Pulmonary artery endothelial cell (primary cell): ENCODE data around the gene UBL4B. TPM values are rescaled to one million over a fixed set of nuclear protein-coding genes. Genes with fewer than 3 reads are reported as not detected.
A peak's percentile ranks its signal among the peaks of the same experiment; 100 is the strongest.

Experiments
- DNase-seq: peaks from one replicate; pipeline ENCODE4 v3.0.0-alpha.2; 2011; ENCODE audit warnings: low read depth, low spot score
- total RNA-seq: library from RNA; depleted of rRNA; stranded (reverse); fragments of >200 nt; gene quantifications from 2 replicates; pipeline ENCODE4 v1.2.3, GENCODE V29; 2014

UBL4B gene
- total RNA-seq, 1 donor from 2014 or later: not detected

DNA sequence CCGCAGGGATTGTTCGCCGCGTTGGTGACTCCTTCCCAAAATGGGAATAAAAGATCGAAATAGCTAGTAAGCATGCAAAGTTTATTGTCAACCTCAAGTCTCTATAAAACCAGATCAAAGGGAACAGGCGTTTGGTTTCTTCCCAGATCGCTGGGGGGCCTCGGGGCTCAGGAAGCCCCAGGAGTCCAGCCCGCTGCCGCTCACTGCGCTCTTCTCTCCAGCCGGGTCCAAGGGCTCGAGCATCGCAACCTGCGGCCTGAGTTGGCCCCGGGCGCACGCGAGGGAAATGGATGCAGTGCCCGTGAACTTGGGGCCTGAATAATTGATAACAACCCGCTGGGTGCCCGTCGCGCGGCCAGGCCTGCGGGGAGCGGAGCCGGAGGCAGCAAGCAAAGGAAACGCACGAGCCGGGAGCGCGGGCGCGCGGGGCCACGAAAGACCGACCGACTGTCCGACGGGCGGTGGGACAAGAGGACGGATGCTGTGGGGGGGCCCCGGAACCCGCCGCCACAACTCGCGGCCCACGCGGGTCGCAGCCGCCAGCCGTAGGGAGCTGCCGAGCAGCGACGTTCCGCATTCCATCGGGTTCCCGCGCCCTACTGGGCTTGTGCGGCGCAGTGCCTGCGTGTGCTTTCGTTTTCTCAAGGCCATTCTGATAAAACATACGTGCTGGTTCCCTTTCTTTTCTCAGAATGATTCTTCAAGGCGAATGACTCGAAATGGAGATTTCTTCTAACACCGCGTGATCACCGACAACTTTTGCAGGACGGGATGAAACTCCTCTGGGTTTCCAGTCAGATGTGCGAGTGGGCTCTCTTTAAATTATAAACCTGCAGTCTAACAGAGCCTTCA is 27.8 kb upstream of the UBL4B start:
- DNase-seq: no peak

DNA sequence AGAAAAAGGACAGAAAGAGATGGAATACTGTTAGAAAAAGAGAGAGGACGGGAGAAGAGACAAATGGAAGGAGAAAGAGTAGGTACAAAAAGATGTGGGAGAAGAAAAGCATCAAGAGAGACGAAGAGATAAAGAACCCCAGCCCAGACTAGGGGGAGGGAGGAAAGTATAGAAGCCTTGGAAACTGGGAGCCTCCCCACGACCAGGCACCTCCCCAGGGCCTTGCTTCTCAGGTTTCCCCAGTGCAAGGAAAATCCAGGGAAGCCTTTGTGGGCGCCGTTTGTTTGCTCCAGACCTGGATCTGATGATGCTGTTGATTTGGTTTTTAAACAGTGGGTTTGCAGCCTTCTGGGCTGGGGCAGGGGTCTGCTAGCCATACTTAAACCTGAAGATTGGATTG is 26.6 kb upstream of the UBL4B start:
- DNase-seq: no peak

DNA sequence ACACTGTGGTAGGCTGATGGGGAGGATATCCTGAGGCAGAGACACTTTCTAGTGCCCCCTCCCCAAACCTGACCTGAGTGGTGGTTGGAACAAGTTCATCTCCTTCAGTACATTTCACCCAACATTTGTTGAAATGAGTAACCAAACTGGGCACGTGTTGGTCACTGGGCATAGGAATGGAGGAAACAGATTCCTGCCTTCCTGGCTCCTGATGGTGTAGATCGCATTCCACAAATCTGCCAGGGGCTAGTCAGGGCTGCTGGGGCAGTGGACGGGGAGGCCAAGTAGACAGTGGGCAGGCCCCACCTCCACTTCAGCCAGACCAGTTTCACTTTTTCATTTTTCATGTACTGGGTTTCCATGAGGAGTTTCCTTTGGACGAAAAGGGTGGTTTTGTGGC is 25.3 kb upstream of the UBL4B start:
- DNase-seq: no peak

DNA sequence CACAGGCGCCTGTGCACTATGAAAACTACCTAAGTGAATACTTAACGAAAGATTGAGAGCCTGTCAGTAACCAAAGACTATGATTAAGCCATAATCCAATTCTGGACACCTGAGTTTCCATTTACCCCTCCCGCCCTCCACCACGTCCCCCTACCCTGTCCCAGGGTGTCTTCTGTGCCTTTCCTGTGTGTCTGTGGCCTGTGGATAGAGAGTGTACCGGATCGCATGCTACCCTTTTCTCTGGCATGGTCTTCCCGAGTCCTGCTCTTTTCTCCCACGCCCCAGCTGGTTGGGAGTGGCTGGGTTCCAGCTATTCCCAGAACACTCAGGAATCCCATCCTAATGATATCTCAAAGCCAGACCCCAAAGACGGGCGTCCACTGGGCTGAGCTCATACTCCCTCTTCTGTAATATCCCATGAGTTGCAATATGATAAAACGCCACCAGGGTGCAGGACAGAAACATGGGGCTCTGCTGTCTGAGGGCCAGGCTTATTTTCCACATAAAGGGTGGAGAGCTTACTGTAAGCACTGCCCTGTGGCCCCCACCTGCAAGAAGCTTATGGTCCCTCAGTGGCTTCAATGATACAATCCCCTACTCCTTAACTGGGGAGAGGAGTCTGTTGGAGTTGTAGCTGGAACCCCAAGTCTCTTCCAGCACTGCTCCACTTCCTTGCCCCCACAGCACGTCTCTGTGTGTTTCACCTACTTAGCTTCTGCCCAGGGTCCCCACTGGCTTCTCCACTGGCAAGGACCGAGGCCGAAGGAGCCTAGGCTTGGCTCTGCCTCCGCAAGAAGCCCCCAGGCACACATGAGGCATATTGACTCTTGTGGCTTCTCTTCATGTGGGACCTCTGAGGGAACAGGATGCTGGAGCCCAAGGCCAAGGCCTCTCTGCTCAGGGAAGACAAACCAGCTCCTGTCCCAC is 24.2 kb upstream of the UBL4B start:
- peak; percentile 17 for DNase-seq

DNA sequence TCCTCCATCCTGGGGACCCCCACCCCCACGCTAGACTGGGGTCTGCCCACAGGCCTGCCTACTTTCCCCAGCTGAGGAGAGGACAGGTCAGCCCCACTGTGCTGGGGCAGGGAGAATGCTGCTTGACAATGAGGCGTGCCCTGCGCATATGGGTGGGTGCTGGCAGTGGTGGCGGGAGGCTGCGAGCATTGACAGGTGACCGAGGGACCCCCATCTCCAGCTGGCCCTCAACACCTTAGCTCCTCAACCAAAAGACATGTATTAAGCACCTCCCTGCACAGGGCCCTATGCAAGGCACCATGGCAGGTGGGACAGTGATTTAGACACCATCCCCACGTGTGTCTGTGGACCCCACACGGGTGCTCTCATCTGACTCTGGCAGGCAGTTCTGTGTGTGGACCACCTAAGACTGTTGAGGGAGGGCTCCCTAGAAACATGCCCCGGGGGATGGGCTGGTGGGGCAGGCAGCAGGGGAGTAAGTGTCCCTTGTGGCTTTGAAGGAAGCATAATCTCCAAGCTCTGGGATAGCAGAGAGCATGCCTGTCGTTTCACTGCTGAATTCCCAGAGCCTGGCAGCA is 23.4 kb upstream of the UBL4B start:
- no peak for DNase-seq

DNA sequence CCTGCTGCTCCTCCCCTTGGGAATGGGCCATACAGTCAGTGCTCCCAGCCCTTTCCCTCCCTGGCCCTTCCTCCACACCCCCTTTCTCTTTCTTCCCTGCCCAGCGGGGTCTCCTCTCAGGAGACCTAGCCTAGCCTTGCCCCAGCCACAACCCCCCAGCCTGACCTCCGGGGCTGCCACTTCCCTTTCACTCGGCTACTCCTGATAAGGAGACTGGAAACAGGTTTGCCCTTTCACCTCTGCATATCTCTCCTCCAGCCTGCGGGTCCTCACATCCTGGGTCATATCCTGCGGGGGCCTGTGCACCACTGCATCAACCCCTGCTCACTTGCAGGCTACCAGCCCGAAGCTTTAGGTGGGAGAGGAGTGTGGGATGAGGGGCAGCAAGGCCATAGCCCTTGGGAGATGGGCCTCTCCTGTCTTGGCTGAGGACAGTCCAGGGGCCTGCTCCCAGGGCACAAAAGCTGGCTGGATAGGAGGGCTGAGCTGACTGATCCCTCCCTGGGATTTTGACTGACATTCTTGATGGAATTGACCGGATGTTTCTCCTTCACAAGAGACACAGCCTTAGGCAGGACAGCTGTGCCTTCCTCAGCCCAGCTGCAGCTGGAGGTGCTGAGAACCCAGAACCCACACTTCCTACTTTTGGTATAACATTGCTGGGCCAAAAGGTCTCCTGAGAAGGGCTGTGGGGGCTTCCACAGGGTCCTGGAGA is 22.5 kb upstream of the UBL4B start:
- no peak for DNase-seq

DNA sequence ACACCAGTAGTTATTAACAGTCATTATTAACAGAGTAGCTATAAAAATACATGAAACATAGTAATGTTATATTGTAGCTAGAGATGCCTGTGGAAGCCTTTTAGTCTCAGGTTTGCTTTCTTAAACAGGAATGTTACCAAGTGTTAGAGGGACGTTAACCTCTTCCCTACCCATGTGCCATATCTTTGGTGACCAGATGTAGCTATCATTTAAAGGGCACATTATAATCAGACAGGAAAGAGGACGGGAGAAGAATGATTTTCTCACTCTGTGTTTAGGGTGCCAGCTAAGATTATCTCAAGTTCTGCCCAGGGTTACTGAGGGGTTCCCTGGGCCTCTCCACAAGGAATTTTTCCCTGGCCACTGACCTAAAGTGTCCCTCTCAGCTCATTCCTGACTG is 20.9 kb upstream of the UBL4B start:
- DNase-seq: no peak

DNA sequence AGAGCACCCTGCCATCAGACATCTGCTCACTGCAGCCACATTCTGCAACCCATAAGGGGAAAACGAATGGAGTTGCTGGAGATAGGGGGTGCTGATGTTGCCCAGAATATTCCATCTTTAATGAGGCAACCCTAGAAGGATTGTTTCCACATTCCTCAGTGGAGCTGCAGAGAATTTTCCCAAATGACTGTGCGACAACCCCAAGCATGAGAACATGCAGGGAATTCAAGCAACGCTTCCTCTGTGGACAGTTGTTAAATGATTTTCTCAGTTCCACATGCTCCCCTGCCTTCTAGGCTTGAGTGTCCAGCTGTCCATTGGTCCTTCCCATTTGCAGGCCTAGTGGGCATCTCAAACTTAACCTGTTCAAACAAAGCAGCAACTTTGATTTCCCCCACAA is 20.5 kb upstream of the UBL4B start:
- no peak for DNase-seq

DNA sequence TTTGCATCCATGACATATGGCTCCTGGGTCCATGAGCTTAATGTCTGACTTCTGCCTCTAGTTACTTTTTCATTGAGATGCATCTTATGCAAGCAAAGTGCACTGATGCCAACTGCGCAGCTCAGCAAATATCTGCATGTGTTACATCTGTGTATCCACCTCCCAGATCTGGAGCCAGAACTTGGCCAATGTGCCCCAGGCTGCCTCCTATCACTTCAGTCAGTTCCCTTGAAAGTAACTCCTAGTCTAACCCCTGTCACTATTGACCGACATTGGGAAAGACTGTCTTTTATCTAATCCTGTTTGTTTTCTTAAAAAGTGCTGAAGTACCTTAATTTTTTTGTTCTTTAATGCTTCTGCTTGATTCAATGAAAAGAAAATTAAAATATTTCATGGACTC is 19.3 kb upstream of the UBL4B start:
- no peak for DNase-seq

DNA sequence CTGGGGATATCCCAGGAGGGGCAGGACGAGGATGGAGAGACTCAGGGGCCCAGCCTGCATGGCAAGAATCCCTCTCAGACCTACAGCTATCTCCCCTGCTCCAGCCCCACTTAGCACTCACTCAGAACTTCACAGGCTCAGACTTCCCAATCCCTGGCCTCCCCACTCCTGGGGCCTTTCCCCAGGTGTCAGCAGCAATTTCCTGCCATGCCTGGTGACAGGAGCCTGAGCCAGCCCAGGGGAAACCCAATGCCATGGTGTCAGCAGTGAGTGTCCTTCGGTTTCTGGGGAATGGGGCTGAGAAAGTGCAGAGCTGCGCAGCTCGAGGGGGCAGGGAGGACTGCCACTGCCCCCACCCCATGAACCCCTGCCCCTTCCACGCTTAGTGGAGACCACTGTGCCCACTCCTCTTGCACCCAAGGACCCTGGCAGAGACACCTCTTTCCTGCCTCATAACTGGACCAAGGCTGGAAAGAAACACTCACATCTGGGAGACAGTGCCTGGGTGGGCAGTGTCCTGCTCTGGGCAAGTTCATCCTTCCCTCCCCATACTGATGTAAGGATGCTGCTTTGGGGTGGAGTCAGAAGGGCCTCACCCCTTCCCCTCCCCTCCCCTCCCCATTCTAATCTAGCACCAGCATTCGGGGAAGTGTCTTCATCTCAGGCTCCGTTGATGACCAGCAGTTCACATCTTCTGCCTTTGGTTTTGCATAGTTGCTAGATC is 17.1 kb upstream of the UBL4B start:
- no peak for DNase-seq

DNA sequence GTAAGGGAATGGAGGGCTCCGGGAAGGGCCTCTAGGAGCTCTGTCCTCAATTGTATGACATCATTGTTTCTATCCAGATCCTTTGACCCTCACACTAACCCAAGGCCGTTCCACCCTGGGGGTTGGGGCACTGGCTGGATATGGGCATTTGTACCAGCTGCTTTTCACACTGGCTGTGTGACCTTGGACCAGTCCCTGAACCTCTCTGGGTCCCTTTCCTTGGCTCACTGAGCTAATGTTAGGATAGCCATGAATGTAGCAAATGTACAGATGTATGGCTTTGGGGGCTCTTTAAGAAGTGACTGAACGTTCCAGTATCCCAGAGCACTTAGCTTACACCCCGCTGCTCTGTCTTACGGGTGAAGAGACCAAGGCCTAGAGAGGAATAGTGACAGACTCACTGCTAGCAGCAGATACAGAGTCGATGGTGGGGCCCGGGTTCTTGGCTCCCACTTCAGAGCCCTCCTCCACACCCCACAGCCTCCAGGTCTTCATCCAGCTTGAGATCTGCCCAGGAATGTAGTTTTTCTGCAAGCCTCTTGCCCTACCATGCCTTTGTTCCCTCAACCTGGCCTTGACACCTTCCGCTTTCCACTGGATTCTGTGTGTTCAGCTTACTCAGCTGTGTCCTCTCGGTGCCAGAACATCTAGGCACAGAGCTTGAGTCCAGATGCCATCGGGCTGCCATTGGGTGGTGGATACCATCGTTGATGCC is 14.6 kb upstream of the UBL4B start:
- no peak for DNase-seq

DNA sequence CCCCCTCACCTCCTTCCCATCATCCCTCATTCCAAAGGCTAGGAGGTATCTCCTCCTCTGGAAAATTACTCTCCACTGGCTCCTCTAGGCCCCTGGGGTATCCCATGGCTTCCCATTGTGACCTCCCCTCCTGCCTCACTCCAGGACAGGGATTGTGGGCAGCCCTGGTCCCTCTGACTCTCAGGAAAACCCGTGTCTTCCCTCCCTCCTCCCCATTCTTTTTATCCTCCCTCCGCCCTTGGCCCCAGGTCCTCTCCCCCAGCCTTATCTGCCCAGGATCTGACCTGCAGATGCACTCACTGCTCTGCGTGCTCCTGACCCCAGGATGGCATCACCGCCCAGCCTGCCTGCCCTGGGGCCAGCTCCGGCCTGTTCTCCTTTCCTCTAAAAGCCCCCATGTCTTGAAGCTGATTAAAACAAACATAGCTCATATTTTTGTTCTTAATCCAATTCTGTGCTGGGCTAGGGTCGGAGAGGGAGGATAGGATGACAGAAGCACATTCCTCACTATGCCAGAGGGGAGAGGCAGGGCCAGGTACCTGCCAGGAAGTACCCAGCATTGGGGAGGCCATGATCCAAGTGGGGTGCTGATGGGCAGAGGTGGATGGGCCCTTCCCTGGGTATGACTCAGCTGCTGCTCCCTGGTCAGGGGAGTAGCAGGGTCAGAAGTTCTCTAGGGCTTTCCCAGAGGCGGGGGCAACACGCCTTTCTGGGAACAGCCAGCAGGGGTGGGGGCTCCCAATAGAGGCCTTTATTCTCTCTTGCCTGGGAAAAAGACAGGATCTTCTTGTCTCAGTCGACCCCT is 13.8 kb upstream of the UBL4B start:
- no peak for DNase-seq

DNA sequence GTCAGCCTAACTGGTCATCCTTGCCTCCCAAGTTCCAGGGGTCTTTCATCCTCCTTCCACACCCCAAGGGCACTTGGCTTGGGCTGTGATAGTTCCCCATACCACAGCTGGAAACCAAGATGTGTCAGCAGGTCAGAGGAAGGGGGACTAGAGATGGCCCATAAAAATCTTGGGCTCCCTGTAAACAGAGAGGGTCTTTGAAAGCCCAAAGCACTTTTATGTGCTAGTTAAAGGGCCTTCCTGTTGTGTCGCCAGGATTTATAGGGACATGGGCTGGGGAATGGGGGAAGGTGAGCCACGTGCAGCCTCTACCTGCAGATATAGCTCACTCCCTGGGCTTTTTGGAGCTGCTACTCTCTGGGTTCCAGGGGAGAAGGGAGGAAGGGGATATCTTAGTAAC is 11.9 kb upstream of the UBL4B start:
- DNase-seq: no peak

DNA sequence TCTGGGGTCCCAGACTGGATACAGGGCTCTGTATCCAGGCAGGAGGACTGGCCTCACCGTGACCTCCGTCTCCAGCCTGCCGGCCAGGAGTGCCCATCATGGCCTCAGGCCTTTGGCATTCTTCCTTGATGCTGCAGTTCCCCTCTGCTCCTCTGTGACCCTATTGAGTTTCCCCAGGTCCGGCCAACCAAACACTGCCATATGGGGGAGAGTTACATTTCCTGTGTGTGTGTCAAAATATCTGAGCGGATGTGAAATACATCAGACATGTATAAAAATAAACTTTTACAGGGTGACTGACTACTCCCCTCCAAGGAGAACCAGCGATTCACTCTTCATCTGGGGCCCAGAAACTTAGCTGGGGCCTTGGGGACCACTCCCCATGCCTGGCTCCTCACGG is 10.2 kb upstream of the UBL4B start:
- no peak for DNase-seq

DNA sequence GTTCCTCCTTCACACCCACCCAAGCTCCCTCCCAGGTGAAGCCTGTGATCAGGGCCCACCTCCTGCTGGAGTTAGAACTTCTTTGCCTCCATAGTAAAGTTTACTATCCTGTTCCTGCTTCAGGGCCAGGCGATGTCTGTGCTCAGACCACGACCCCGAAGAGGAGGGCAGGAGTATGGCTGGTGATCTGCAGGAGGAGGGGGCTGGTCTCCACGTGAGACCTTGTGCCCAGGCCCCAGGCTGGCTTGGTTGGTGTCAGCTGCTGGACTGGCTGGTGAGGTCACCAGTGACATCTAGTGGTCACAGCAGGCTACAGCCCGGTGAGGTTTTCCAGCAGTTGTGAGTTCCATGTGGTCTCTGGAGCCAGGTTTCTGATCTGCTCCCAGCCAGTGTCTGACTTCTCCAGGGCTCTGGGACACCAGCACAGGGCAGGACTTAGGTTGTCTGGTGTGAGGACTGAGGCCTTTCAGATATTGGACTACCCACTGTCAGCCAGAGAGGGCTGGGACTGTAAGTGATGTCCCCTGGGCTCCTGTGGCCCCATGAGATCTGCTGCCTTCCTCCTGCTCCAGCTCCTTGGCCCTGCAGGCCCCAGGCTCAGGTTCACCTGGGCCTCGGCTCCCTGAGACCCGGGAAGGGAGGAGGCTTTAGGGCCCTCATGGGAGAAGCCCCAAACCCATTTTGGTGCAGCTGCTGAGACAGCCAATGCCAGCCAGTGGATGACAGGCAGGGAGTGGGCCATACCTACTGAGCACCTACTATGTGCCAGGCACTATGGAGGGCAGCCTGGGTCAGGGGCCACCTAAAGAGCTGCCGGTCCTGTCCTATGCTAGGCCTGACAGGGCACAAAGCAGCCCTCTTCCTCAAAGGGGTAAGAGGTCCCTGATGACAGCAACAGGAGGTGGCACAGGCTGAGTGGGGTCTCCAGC is 6.0 kb upstream of the UBL4B start:
- peak; percentile 36 for DNase-seq

DNA sequence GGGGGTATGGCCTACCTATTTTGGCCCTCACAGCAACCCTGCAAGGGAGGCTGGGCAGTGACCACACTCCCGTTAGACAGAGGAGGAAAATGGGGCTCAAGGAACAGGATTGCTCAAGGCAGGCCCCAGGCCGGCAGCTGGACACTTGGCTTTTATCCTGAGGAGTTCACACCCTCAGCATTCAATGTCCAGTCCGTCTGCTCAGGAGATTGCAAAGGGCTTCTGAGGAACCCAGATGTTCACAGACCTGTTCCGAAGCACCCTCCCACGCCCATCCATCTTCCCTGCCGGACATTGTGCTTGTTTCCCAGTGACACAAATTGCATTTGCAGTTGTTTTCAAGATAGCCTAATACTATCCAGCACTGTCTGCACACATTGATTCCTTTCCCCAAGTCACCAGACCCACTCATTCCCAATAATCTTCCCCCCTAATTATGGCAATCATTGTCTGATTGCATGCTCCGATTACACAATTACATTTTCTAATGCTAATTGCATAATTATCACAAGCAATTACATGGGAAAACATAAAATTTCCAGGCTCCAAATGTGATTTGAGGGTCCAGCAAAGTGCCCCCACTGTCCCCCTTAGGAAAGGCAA is 4.3 kb upstream of the UBL4B start:
- DNase-seq: no peak

DNA sequence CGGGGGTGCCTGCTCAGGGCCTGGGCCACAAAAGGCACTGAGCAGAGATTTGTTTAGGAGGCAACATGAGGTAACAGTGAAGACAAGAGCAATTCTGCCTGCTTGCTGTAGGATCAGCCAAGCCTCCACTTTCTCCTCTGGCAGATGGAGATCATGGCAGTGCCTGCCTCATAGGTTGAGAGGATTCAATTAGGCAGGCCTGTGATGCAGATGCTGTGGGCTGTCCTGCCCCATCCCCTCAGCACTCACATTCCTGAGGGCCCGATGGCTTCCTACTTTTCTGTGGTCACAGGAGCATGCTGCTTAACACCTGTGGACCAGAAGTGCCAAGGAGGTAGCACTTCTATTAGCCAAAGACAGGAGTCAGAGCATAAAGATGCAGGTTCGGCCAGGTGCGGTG is 1.2 kb upstream of the UBL4B start:
- no peak for DNase-seq

DNA sequence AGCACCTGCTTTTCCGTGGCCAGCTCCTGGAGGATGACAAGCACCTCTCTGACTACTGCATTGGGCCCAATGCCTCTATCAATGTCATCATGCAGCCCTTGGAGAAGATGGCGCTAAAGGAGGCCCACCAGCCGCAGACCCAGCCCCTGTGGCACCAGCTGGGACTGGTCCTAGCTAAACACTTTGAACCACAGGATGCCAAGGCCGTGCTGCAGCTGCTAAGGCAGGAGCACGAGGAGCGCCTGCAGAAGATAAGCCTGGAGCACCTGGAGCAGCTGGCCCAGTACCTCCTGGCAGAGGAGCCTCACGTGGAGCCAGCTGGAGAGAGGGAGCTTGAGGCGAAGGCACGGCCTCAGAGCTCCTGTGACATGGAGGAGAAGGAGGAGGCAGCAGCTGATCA is 413 bp downstream of the UBL4B start:
- no peak for DNase-seq
